SK-N-SH (cell line): ENCODE results near the gene ATG9A. TPM values are rescaled to one million over a fixed set of nuclear protein-coding genes. Genes with fewer than 3 reads are reported as not detected.

Experiments used
- CTCF ChIA-PET: fragments of 300-600, 350-600 bp; formaldehyde crosslinking; extraction: SDS; loops from one replicate; lab custom pipeline; 2021; lab: Yijun Ruan, JAX
- POLR2A ChIA-PET: fragments of 350-600 bp; sonication (Branson Sonifier 250); formaldehyde crosslinking; extraction: SDS; loops from one replicate; lab custom pipeline; 2020; ENCODE audit warnings: antibody characterized with exemption, inconsistent platforms; lab: Yijun Ruan, JAX
- DNase-seq: peaks from one replicate; pipeline ENCODE4 v3.0.0; 2012
- H2AFZ ChIP-seq: fragments of 200-600 bp; sonication (generic); 2 replicates; pipeline ENCODE4 v1.8.1; 2016; ENCODE audit warnings: antibody characterized with exemption, mild to moderate bottlenecking, low read depth
- H3F3A ChIP-seq: fragments of 200-600 bp; sonication (generic); replicated peaks from 2 replicates; pipeline ENCODE3; 2016; ENCODE audit warnings: antibody characterized with exemption, mild to moderate bottlenecking; ENCODE audit not compliant: insufficient read depth
- H3K27ac ChIP-seq, 2 experiments: fragments of 200-500 bp in 1 of 2; fragments of 200-600 bp in 1 of 2; sonication (Bioruptor generic) in 1 of 2; sonication (generic), shearing (Covaris generic) in 1 of 2; 2 replicates each; pipeline versions ENCODE4 v1.5.1 to v1.6.1; 2014 to 2016; ENCODE audit warnings: low read depth in 2 of 2, inconsistent platforms in 1 of 2, low read length in 1 of 2, mild to moderate bottlenecking in 1 of 2, mixed read lengths in 1 of 2
- H3K27me3 ChIP-seq: fragments of 200-600 bp; sonication (generic), shearing (Covaris generic); 2 replicates; pipeline ENCODE4 v1.6.1; 2016; ENCODE audit warnings: mixed run types; ENCODE audit not compliant: insufficient read depth
- H3K36me3 ChIP-seq, 2 experiments: fragments of 200-500 bp in 1 of 2; fragments of 200-600 bp in 1 of 2; sonication (Bioruptor generic) in 1 of 2; sonication (generic) in 1 of 2; replicated peaks in 1 of 2; 2 replicates each; pipeline versions ENCODE3 to v1.5.1; 2014 to 2016; ENCODE audit warnings: low read length in 1 of 2, mild to moderate bottlenecking in 1 of 2; ENCODE audit not compliant: insufficient read depth in 2 of 2, control insufficient read depth in 1 of 2
- H3K4me1 ChIP-seq, 2 experiments: fragments of 200-500 bp in 1 of 2; fragments of 200-600 bp in 1 of 2; sonication (Bioruptor generic) in 1 of 2; sonication (generic), shearing (Covaris generic) in 1 of 2; 2 replicates each; pipeline versions ENCODE4 v1.5.1 to v1.6.1; 2014 to 2016; ENCODE audit warnings: low read depth in 1 of 2, low read length in 1 of 2, mixed run types in 1 of 2; ENCODE audit not compliant: insufficient read depth in 2 of 2, control insufficient read depth in 1 of 2
- H3K4me2 ChIP-seq: fragments of 200-600 bp; sonication (generic), shearing (Covaris generic); 2 replicates; pipeline ENCODE4 v1.6.1; 2017; ENCODE audit warnings: mixed run types
- H3K4me3 ChIP-seq, 2 experiments: fragments of 200-500 bp in 1 of 2; fragments of 200-600 bp in 1 of 2; sonication (Bioruptor generic) in 1 of 2; sonication (generic), shearing (Covaris generic) in 1 of 2; 2 replicates each; pipeline versions ENCODE4 v1.5.1 to v1.8.1; 2014 to 2016; ENCODE audit warnings: low read depth in 2 of 2, inconsistent platforms in 1 of 2, low read length in 1 of 2, mild to moderate bottlenecking in 1 of 2, mixed read lengths in 1 of 2, moderate library complexity in 1 of 2
- H3K79me2 ChIP-seq: fragments of 200-600 bp; sonication (generic); 2 replicates; pipeline ENCODE4 v1.8.1; 2017; ENCODE audit warnings: mild to moderate bottlenecking; ENCODE audit not compliant: insufficient read depth
- H3K9ac ChIP-seq: fragments of 200-600 bp; sonication (generic); 2 replicates; pipeline ENCODE4 v1.6.1; 2017; ENCODE audit warnings: mixed run types
- H3K9me2 ChIP-seq: fragments of 200-600 bp; sonication (generic); 2 replicates; pipeline ENCODE4 v1.6.1; 2017; ENCODE audit warnings: mixed run types
- H3K9me3 ChIP-seq: fragments of 200-600 bp; sonication (generic); 2 replicates; pipeline ENCODE4 v1.6.1; 2017; ENCODE audit warnings: mixed run types, mild to moderate bottlenecking, moderate library complexity
- H4K20me1 ChIP-seq: fragments of 200-600 bp; sonication (generic); 2 replicates; pipeline ENCODE4 v1.6.1; 2017; ENCODE audit warnings: mild to moderate bottlenecking, mixed run types; ENCODE audit not compliant: insufficient read depth
- CHD2 ChIP-seq: fragments of 150-350 bp; IDR thresholded peaks from 2 replicates; pipeline ENCODE4 v1.6.1; 2018; ENCODE audit warnings: low read length; ENCODE audit not compliant: partially characterized antibody
- CTCF ChIP-seq: fragments of 200-600 bp; sonication (generic); IDR thresholded peaks from 2 replicates; pipeline ENCODE4 v1.6.1; 2017; ENCODE audit warnings: antibody characterized with exemption, mild to moderate bottlenecking, moderate library complexity
- EP300 ChIP-seq, 2 experiments: IDR thresholded peaks; 2 replicates each; pipeline versions ENCODE4 v1.4.0 to v1.6.1; 2012; ENCODE audit warnings: borderline replicate concordance in 1 of 2, low read depth in 1 of 2, low read length in 1 of 2
- EZH2phosphoT487 ChIP-seq: fragments of 200-600 bp; sonication (generic); IDR thresholded peaks from 2 replicates; pipeline ENCODE4 v1.6.1; 2017; ENCODE audit warnings: low read depth, mixed run types, mild to moderate bottlenecking, antibody characterized with exemption, moderate library complexity, borderline replicate concordance
- IRF3 ChIP-seq: fragments of 150-350 bp; IDR thresholded peaks from 2 replicates; pipeline ENCODE4 v1.6.1; 2016; ENCODE audit warnings: mild to moderate bottlenecking, low read depth, low read length
- JUND ChIP-seq: IDR thresholded peaks from 2 replicates; pipeline ENCODE4 v1.4.0; 2012
- MEF2A ChIP-seq: IDR thresholded peaks from 2 replicates; pipeline ENCODE4 v1.4.0; 2012; ENCODE audit warnings: low read depth, borderline replicate concordance
- MXI1 ChIP-seq: IDR thresholded peaks from 2 replicates; pipeline ENCODE4 v1.6.1; 2012; ENCODE audit warnings: mild to moderate bottlenecking, low read depth, low read length, improper control_type of control experiment
- PBX3 ChIP-seq: IDR thresholded peaks from 2 replicates; pipeline ENCODE4; 2012
- POLR2AphosphoS5 ChIP-seq: IDR thresholded peaks from 2 replicates; pipeline ENCODE4 v1.6.1; 2012; ENCODE audit warnings: low read depth, low read length
- SIN3A ChIP-seq: IDR thresholded peaks from 2 replicates; pipeline ENCODE4 v1.6.1; 2012; ENCODE audit warnings: low read depth, mild to moderate bottlenecking, low read length, moderate library complexity, borderline replicate concordance
- TCF12 ChIP-seq: IDR thresholded peaks from 2 replicates; pipeline ENCODE4 v1.4.0; 2012
- USF1 ChIP-seq: IDR thresholded peaks from 2 replicates; pipeline ENCODE4 v1.4.0; 2012; ENCODE audit warnings: low read depth, borderline replicate concordance
- YY1 ChIP-seq: IDR thresholded peaks from 2 replicates; pipeline ENCODE4 v1.4.0; 2012; ENCODE audit warnings: low read depth, mild to moderate bottlenecking
- ZBTB33 ChIP-seq: IDR thresholded peaks from 2 replicates; pipeline ENCODE4 v1.4.0; 2012; ENCODE audit warnings: low read depth, borderline replicate concordance
- WGBS: methylation state at CpG from one replicate; pipeline ENCODE4 v1.1.6; 2017; ENCODE audit warnings: low lambda C conversion rate; 5-methylcytosine and 5-hydroxymethylcytosine counted together
- polyA plus RNA-seq, 3 experiments: library from polyadenylated mRNA; depleted of rRNA; stranded (reverse); fragments of >200 nt; gene quantifications; 2 replicates each; pipeline ENCODE4 v1.2.3, GENCODE V29; 2012

The ATG9A gene
- polyA plus RNA-seq, 1 of the 3 experiments (the other 2 are of a cell fraction), result 29.6 TPM

GRCh38 chr2:219274361-219274921 lies 45.0 kb upstream of the ATG9A start:
- WGBS, result 51% methylated on average over 6 of the region's 6 CpGs
- CTCF ChIA-PET, result interaction anchor here (0.9 to 15.4 kb wide), 4 partner anchors 18 to 170 kb away, joined by 3 to 312 read pairs (median 6); no protein-coding TSS in a partner anchor
- Histone ChIP-seq H3K27ac (peak overlapping the region in 1 of 2 experiments; percentile 59; a peak in 2 of 4 replicates), H3K9me2 (no peaks in the 10 kb centered on the region), H3K36me3 (no peaks in the 10 kb centered on the region), H3K27me3 (no peaks in the 10 kb centered on the region), H2AFZ (peak overlapping the region; percentile 55; the same call in 1 of the 2 replicates), H3K4me1 (peaks cover 21 to 26% of the 10 kb centered on the region in 2 experiments), H3K9me3 (no peaks in the 10 kb centered on the region)
- TF ChIP-seq CTCF, result no peak
- TF ChIP-seq JUND, result peak; percentile 30; the same call in 1 of the 2 replicates
- TF ChIP-seq PBX3, result no peak
- TF ChIP-seq POLR2AphosphoS5, result no peak
- TF ChIP-seq USF1, result no peak
- TF ChIP-seq, all 33 proteins: peak for 1
- no peaks in the 10 kb centered on the region for H4K20me1 ChIP-seq
- H3K4me2 ChIP-seq, result peak overlapping the region; percentile 49
- 0 out of 4 replicates have a peak overlapping the region, but pooled peaks of 1 of the 2 experiments have one; percentile 1 for H3K4me3 ChIP-seq
- DNase-seq, result no peak
- H3F3A ChIP-seq, result peaks cover 18% of the 10 kb centered on the region
- POLR2A ChIA-PET, result interaction anchor here (0.6 to 1.0 kb wide), 2 partner anchors 56 to 190 kb away, joined by 3 to 4 read pairs; no protein-coding TSS in a partner anchor
- H3K79me2 ChIP-seq, result no peaks in the 10 kb centered on the region
- H3K9ac ChIP-seq, result peak overlapping the region; percentile 52; the same call in 1 of the 2 replicates

- Histone ChIP-seq H3K9me2 (no peaks in the 10 kb centered on the region), H3K27ac (peak overlapping the region in 1 of 2 experiments; percentile 59; a peak in 2 of 4 replicates), H3K4me2 (peak overlapping the region; percentile 49), H2AFZ (peak overlapping the region; percentile 55; the same call in 1 of the 2 replicates), H4K20me1 (no peaks in the 10 kb centered on the region), H3F3A (peaks cover 18% of the 10 kb centered on the region), H3K9me3 (no peaks in the 10 kb centered on the region), H3K27me3 (no peaks in the 10 kb centered on the region), H3K4me1 (peaks cover 21 to 29% of the 10 kb centered on the region in 2 experiments), H3K4me3 (no peak overlapping the region), H3K79me2 (no peaks in the 10 kb centered on the region), H3K9ac (peak overlapping the region; percentile 52; the same call in 1 of the 2 replicates), H3K36me3 (no peaks in the 10 kb centered on the region)
- CTCF ChIA-PET, result interaction anchor here (1.3 to 15.4 kb wide), 3 partner anchors 18 to 25 kb away, joined by 3 to 312 read pairs (median 8); no protein-coding TSS in a partner anchor
- POLR2A ChIA-PET, result interaction anchor here (0.6 to 1.0 kb wide), 2 partner anchors 56 to 190 kb away, joined by 3 to 4 read pairs; no protein-coding TSS in a partner anchor
- 21% methylated on average over 2 of the region's 3 CpGs for WGBS
- no peak for DNase-seq
- TF ChIP-seq PBX3 (no peak), MXI1 (no peak), SIN3A (no peak), USF1 (no peak), ZBTB33 (no peak), YY1 (no peak), JUND (no peak), MEF2A (no peak), CHD2 (no peak), TCF12 (no peak), EP300 (IDR thresholded peaks at IDR 0.05; ENCODE audit: borderline replicate concordance in 1 of 2, low read depth in 1 of 2, low read length in 1 of 2) (no peak), IRF3 (no peak), EZH2phosphoT487 (no peak)
Measured at GRCh38 chr2:219273937-219274336, 44.5 kb upstream of the ATG9A start.
